HG03521 (cell line): ENCODE measurements around the gene GNE.
"Not testable (repeated sequence)": the region's sequence is repeated elsewhere in the genome, so short reads cannot be mapped to it uniquely, and the experiment has no call there.

Experiments used
- ATAC-seq: cut with Tn5 transposase; IDR thresholded peaks from one replicate; pipeline ENCODE4 v1.9.1; 2021; ENCODE audit warnings: mild to moderate bottlenecking, moderate library complexity; ENCODE audit not compliant: unreplicated experiment

The GNE gene

DNA sequence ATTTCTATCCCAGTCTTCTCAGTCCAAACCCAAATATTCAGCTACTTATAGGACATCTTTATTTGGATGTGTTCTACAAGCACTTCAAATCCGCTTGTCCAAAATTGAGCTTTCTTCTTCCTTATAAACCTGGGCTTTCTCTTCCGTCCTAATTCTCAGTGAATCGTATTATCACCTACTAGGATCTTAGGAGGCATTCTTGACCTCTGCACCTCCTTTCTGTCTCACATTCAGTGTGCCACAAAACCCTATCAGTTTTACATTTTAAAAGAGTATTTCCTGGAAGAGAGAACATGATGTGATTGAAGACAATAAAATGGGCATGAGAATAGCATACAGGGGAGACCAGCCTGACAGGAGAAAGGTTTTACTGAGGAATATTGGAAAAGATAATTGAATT lies 16.8 kb upstream of the GNE start:
- ATAC-seq = no peak

DNA sequence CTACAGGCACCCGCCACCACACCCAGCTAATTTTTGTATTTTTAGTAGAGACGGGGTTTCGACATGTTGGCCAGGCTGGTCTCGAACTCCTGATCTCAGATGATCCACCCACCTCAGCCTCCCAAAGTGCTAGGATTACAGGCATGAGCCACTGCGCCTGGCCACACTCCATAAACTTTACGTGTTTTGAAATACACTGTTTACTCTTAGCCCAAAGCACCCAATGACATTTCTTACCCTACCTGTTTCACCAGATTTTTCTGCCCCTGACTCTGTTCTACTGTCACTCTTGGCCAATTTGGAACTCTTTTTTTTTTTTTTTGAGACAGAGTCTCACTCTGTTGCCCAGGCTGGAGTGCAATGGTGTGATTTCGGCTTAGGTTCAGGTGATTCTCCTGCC lies 15.1 kb upstream of the GNE start:
- not testable (repeated sequence) for ATAC-seq

DNA sequence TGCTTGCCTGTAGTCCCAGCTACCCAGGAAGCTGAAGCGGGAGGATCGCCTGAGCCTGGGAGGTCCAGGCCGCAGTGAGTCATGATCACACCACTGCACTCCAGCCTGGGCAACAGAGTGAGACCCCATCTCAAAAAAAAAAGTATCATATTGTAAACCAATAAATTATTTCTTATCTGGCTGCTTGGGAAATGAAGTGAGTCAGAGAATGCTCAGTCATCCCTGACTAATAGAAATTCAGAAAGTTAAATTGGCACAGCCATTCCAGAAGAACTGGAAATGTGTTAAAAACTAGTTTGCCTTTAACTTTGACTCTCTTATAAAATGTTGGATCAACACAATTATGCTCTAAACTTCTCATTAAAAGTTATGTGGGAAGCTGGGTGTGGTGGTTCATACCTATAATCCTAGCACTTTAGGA lies 9.8 kb upstream of the GNE start:
- no peak for ATAC-seq

DNA sequence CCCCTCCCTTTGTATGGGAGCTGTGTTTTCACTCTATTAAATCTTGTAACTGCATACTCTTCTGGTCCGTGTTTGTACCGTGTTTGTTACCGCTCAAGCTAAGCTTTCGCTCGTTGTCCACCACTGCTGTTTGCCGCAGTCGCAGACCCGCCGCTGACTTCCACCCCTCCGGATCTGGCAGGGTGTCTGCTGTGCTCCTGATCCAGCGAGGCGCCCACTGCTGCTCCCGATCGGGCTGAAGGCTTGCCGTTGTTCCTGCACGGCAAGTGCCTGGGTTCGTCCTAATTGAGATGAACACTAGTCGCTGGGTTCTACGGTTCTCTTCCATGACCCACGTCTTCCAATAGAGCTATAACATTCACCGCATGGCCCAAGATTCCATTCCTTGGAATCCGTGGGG lies 6.6 kb upstream of the GNE start:
- no peak for ATAC-seq

DNA sequence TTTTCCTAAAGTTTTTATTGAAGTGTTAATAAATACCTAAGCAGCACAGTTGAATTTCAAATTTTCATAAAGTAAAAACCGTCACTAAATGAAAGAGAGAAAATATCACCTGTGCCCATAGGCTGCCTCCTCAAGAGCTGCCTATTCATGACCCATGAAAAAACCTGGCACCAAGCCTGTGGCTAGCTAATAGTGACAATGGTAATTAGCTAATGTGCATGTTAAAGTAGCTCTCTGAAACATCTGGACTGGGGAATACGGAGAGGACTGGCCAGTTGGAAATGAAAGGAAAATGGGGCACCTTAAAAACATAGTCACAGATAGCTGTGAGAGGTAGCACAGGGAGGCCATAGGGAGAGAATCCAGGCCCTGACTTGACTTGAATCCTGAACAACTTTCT lies 5.4 kb upstream of the GNE start:
- no peak for ATAC-seq

DNA sequence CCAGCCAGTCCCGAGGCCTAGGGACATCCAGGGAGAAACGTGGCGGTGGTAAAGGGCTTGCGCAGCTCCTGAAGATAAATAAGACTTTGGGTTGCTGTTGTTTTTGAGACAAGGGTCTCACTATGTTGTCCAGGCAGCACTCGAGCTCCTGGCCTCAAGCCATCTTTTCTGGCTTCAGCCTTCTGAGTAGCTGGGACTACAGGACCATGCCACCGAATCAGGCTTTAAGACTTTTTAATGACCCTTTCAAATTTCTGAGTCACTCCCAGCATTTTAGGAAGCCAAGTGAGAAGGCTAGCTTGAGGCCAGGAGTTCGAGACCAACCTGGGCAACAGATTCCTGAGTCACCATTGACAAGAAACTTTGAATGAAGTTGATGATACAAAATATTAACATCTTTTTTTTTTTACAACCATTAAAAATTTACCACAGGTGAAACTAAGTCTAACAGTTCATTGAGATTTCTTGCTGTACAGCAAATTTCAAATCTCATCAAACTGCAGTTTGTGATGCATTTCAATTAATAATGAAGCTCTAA lies 817 bp upstream of the GNE start:
- no peak for ATAC-seq

DNA sequence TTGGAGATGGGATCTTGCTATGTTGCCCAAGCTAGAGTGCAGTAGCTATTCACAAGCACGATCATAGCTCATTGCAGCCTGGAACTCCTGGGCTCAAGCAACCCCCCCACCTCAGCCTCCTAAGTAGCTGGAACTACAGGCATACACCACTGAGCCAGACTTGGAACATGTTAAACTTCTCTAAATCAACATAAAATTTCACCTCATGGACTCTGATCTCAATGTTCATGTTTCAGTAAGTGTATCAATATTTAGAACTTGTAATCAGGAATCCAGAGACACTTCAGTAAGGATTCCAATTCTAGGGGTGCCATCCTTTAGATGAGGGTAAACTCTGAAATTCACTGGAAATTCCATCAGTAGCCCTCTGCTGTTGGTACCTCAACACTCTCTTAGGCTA lies 6.8 kb downstream of the GNE start:
- no peak for ATAC-seq

DNA sequence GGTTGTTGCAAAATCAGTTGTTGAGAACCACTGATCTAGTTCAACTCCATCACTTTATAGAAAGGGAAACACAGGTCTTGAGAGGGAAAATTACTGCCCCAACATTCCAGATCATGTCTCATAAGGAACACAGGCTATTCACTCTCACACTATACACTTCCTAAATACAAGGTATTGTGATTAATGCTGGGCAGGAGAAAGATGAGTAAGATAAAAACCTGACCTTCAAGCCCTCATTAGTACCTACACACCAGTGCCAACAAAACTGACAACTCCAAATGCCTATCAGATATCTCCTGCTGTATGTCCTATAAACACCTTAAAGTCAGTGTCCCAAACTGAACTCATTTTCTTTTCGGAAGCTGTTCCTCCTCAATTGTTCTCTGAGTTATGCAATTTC lies 8.2 kb downstream of the GNE start:
- ATAC-seq = no peak

DNA sequence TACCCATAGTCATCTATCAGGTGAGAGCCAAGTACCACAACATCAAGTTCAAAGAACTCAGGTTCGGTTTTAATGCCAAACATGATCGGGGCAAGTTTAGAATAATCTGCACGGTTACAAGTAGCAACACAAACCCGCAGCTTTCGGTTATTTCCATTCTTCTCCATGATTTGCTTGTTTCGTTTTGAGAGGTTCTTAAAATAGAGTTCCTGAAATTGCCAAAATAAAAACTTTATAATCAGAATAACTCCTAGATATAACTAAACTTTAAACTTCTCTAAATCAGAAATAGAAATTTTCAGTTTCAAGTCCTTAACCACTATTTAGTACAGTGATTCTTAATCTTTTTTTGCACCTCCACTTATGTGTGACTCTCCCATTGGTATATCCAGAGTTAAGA lies 9.1 kb downstream of the GNE start:
- no peak for ATAC-seq

DNA sequence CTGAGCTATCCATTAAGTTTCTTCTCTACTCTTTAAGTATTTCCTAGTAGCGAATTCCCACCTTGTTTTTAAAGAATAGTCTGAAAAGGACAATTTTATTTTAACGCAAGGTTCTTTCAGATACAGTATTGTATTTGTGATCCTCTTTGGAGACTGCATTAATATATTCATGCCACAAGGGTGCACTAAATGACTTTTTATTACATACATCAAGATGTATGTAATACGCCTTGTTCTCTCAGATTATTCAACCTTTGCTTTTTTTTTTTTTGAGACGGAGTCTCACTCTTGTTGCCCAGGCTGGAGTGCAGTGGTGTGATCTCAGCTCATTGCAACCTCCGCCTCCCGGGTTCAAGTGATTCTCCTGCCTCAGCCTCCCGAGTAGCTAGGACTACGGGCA lies 10.2 kb downstream of the GNE start:
- ATAC-seq = not testable (repeated sequence)

DNA sequence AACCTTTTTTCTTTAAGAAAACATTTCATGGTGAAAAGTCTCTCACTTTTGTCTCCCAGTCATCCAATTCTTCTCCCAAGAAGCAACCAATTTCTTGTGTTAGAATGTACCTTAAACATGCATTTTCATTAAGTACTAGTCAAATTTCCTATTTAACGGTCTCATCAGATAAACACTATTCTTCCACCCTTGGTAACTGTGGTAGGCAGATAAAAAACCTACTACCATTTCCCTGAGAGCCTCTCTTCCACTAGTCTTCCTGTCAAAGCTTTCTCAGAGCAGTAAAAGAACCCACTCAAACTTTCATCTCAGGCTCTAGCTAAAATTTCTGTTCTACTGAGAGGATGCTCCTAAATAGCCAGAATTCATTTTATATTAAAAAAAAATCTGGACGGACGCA lies 10.9 kb downstream of the GNE start:
- no peak for ATAC-seq

DNA sequence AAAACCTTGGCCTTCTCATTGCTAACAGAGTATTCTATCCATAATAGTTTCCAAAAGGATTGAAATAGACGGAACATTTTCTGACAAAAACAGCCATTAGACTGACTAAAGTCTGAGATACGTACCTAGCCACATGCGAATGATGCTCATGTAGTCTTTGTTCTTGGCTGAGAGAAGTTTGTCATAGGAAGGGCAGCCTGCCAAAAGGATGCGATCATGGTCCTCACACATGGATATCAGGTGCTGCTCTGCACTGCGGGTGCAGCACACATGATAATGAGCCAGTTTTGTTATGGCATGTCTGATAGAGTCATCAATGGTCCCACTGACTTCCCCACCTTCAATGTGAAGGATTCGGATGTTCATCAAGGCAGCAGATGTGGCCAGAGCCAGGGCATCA lies 12.3 kb downstream of the GNE start:
- ATAC-seq = no peak

DNA sequence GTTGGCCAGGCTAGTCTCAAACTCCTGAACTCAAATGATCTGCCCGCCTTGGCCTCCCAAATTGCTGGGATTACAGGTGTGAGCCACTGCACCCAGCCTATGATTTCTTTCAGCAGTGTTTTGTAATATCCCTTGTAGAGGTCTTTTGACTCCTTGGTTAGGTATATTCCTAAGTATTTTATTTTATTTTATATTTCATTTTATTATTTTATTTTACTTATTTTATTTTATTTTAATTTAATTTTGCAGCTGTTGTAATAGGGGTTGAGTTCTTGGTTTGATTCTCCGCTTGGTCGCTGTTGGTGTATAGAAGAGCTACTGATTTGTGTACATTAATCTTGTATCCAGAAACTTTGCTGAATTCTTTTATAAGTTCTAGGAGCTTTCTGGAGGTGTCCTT lies 18.6 kb downstream of the GNE start:
- not testable (repeated sequence) for ATAC-seq

DNA sequence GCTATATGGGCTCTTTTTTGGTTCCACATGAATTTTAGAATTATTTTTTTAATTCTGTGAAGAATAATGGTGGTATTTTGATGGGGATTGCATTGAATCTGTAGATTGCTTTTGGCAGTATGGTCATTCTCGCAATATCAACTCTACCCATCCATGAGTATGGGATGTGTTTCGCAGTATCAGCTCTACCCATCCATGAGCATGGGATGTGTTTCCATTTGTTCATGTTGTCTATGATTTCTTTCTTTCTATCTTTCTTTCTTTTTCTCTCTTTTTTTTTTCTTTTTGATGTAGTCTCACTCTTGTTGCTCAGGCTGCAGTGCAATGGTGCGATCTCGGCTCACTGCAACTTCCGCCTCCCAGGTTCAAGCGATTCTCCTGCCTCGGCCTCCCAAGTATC lies 19.0 kb downstream of the GNE start:
- ATAC-seq = not testable (repeated sequence)

DNA sequence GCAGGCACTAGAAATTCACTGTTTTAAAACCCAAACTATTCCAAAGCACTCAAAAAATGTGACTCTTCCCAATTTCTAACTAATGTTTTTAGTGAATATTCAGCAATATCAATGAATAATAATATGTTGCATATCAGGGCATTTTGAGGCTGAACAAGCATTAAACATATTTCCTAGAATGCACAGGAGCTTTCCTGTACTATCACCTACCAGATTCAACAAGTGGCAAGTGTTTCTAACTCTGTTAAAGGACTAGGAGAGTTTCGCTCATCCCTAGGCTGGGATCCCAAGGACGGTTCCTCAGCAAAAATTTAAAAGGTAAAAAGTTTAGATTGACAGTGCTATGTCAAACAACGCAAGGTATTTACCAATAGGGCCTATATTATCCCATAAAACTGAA lies 21.0 kb downstream of the GNE start:
- ATAC-seq = no peak

DNA sequence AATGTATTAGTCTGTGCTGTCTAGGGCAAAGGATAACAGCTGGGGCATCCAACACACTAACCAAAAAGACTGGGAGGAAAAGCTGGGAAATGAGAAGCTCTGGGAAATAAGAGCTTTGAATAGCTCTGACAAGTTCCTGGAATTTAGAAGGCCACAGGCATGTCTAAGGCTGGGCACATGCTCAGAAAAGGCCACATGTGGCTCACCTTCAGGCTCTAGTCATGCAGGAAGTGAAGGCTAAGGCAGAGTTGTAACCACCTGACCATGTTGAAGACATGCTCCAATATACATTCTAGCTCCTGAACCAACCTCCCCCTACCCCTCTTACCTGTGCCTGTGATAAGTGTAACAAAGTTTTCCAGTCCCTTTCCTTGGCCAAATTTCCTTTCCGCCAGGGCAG lies 35.8 kb downstream of the GNE start:
- no peak for ATAC-seq

DNA sequence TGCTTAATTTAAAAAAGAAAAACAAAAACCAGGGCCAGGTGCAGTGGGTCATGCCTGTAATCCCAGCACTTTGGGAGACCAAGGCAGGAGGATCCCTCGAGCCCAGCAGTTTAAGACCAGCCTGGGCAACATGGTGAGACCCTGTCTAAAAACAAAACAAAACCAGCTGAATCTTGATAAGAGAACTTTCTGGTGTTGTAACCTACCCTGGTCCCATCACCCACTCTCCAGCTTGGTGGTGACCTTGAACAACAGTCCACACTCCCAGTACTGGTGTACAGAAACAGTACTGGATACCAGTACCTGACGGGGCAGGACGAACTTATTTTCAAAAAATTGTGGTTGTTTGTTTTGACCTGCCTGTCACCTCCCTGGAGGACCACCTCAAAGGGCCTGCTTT lies 36.6 kb downstream of the GNE start:
- ATAC-seq = no peak

DNA sequence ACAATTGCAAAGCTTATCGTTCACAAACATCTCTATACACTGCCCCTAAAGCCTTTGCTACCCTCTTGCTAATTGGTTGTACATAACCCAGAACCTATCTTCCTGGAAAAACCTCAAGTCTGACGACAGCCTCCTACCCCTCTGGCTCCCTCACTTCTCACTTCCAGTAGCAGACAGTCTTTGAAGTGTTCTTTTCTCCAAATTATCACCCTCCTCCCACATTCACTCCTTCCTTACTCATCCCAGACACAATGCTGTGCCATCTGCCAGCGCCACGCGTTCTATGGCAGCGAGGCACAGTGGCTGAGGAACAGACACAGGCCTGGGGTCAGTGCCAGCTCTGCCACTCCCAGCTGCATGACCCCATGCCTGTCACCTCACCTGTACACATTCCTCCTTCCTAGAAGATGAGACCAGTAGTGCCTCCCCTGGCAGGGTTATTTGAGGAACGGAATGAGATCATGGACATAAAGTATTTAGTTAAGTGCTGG lies 39.8 kb downstream of the GNE start:
- ATAC-seq = no peak

DNA sequence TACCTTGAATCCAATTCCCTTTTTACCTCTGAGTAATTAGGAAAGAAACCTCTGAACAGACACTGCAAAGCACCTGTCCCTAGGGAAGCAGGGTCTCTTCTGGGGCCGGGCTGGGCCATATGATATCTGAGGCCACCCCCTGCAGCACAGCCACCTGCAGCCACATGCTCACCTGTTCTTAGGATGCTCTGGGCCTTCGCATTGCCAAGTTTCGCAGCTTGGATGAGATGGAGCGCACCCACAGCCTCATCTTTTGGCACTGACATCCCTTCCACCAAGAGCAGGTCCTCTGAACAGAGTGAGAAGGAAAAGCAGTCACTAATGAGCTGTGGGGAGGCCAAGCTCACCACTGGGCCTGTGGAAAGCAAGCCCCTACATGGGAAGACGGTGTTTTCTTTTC lies 40.2 kb downstream of the GNE start:
- ATAC-seq = no peak

DNA sequence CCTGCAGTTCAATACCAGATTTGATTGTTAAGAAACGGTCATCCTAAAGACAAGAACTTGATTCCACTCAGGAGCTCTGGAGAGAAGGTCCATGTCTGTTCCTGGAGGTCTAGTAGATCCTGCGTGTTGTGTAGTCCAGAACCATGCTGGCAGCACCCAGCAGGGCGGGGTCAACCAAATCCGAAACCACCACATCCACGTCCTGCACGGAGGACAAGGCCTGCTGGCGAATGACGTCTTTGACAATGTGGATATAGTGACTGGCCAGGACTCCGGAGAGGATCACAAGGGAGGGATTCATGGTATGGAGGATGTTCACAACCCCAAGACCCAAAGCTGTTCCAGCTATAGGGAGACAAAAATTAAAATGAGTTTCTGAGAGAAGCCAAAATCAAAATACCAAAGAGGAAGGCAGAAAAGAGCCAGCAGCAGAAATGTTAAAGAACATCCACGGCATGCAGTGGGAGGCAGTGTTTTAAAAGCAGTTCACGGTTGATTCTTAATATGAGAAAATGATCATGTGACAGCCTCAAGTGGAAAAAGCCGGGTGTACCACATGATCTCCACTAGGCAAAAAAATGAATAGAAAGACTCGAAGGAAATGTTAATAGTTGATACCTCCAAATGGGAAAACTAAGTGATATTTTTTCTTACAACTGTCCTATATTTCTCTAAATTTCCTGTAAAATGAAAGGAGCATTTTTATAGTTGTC lies 40.8 kb downstream of the GNE start:
- no peak for ATAC-seq

DNA sequence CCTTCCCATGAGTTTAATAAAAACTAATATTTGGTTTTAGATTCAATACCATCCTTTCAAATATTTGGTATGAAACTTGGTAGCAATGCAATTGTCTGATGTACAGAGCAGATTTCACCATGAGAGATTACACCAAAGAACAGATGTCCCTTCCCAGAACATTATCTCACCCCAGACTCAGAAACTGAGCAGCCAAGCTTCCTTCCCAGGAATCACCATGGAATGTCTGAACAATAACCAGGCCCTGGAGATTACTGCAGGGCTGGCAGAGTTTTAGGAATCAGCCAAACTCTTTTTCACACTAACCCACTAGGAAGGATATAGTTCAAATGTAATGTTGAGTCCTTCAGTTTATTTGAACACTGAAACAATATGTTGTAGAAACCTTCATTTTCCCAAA lies 43.7 kb downstream of the GNE start:
- ATAC-seq = no peak

DNA sequence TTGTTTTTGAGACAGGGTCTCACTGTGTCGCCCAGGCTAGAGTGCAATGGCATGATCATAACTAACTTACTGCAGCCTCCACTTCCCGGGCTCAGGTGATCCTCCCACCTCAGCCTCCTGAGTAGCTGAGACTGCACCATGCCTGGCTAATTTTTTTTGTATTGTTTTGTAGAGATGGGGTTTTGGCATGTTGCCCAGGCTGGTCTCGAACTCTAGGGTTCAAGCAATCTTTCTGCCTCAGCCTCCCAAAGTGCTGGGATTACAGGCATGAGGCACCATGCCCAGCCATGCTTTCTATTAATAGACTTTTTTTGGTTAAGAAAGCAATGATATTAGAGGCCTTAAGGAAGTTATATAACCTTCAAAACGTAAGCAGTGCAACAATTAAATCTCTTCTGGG lies 44.3 kb downstream of the GNE start:
- ATAC-seq = no peak

DNA sequence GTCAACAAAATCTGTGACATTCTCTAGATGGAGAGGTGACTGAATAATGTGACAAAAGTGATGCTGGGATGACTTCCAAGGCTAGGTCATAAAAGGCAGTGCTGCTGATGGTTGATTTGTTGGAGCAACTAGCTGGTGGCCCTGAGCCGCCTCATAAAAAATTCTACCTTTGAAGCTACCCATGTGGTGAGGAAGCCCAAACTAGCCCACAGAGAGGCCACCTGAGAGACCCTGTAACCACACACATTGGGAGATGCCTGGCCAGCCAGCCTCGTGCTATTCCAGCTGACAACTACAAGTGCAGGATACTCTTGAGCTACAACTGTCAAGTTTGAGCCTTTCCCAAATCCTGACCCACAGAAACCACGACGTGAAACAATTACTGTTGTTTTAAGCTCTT lies 44.9 kb downstream of the GNE start:
- no peak for ATAC-seq
